Neural progenitor cell (in vitro differentiated cells): ENCODE results near the gene BNIP1.

ENCODE experiments used
- EZH2 ChIP-seq: fragments of 200-600 bp; sonication (generic); IDR thresholded peaks from 2 replicates; pipeline ENCODE4 v1.6.1; 2017; ENCODE audit warnings: antibody characterized with exemption, mild to moderate bottlenecking, moderate library complexity
- TF ChIP-seq, protein P1 (sequence below): fragments of 200-600 bp; sonication (generic); IDR thresholded peaks from 2 replicates; pipeline ENCODE4 v1.5.1; 2017; ENCODE audit warnings: antibody characterized with exemption, mild to moderate bottlenecking

DNA sequence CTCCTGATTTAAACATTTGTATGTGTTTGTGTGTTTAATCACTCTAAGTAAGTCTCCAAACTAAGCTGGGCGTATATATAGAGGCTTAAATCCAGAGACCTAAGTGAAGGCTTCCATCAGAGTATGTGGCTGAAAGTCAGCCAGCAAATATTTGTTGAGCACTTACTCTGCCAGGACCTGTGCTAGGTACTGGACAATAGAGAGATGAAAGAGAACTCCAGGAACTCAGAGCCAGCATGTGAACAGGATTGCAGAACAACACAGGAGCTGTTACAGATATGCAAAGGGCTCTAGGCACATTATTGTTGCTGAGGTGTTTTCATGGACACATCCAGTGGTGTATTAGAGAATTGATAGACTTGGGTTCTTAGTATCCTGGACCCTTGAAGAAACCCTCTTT lies 4.7 kb upstream of the BNIP1 start:
- TF ChIP-seq, protein P1, sequence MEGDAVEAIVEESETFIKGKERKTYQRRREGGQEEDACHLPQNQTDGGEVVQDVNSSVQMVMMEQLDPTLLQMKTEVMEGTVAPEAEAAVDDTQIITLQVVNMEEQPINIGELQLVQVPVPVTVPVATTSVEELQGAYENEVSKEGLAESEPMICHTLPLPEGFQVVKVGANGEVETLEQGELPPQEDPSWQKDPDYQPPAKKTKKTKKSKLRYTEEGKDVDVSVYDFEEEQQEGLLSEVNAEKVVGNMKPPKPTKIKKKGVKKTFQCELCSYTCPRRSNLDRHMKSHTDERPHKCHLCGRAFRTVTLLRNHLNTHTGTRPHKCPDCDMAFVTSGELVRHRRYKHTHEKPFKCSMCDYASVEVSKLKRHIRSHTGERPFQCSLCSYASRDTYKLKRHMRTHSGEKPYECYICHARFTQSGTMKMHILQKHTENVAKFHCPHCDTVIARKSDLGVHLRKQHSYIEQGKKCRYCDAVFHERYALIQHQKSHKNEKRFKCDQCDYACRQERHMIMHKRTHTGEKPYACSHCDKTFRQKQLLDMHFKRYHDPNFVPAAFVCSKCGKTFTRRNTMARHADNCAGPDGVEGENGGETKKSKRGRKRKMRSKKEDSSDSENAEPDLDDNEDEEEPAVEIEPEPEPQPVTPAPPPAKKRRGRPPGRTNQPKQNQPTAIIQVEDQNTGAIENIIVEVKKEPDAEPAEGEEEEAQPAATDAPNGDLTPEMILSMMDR: no peak
- no peak for TF ChIP-seq EZH2
